Nephron progenitor cell (in vitro differentiated cells): ENCODE data around the gene PGAM5.

ENCODE experiments used
- DNase-seq: peaks from one replicate; pipeline ENCODE4 v3.0.0; 2021
- H3K27ac Mint-ChIP-seq: 2 replicates; pipeline ENCODE4 v1.8.0; 2021; ENCODE audit warnings: mild to moderate bottlenecking, moderate library complexity, mixed read lengths
- H3K27me3 Mint-ChIP-seq: 2 replicates; pipeline ENCODE4 v1.8.0; 2021; ENCODE audit warnings: mild to moderate bottlenecking, low read depth, mixed read lengths; ENCODE audit not compliant: poor library complexity
- H3K36me3 Mint-ChIP-seq: 2 replicates; pipeline ENCODE4 v1.8.0; 2021; ENCODE audit warnings: low read depth, mixed read lengths
- H3K4me1 Mint-ChIP-seq: 2 replicates; pipeline ENCODE4 v1.8.0; 2021; ENCODE audit warnings: mixed read lengths
- H3K4me3 Mint-ChIP-seq: 2 replicates; pipeline ENCODE4 v1.8.0; 2021; ENCODE audit warnings: mild to moderate bottlenecking, moderate library complexity, mixed read lengths
- H3K9me3 Mint-ChIP-seq: 2 replicates; pipeline ENCODE4 v1.8.0; 2021; ENCODE audit warnings: mild to moderate bottlenecking, moderate library complexity, mixed read lengths
- CTCF ChIP-seq: fragments of 200-600 bp; sonication (generic); IDR thresholded peaks from 2 replicates; pipeline ENCODE4 v1.5.0; 2021; ENCODE audit warnings: antibody characterized with exemption

The PGAM5 gene

GRCh38 chr12:132740652-132741051 is 30.0 kb downstream of the PGAM5 start:
- no peak for DNase-seq
- Mint-ChIP-seq H3K4me3 (no peak overlapping the region), H3K4me1 (no peaks in the 10 kb centered on the region), H3K9me3 (no peaks in the 10 kb centered on the region), H3K27ac (peak overlapping the region; percentile 90), H3K36me3 (peaks cover 89% of the 10 kb centered on the region), H3K27me3 (peaks cover 2% of the 10 kb centered on the region)
- no peak for TF ChIP-seq CTCF

DNA sequence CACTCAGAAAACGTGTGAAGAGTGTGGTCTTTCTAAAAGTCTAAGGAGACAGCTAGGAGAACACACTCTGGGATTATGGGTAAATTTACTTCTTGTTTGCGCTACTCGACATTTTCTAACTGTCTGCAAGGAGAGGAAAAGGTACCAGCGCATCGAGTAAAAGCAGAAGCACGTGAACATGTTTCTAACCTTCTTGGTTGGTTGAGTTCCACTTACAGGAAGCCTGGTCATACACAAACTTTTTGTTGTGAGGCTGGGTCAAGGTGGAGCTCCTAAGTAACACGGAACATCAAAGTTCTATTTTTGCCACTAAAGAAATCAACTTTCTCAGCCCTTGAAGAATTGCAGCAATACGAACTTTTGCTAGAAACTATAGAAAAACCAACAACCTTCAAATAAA is 31.0 kb downstream of the PGAM5 start:
- H3K27ac Mint-ChIP-seq: no peak overlapping the region
- no peaks in the 10 kb centered on the region for H3K4me1 Mint-ChIP-seq
- H3K9me3 Mint-ChIP-seq: no peaks in the 10 kb centered on the region
- H3K4me3 Mint-ChIP-seq: no peak overlapping the region
- DNase-seq: no peak
- H3K27me3 Mint-ChIP-seq: peaks cover 2% of the 10 kb centered on the region
- H3K36me3 Mint-ChIP-seq: peaks cover 89% of the 10 kb centered on the region
- TF ChIP-seq CTCF: no peak

GRCh38 chr12:132743831-132744230 is 33.2 kb downstream of the PGAM5 start:
- DNase-seq: no peak
- Mint-ChIP-seq H3K27me3 (peaks cover 2% of the 10 kb centered on the region), H3K4me3 (no peak overlapping the region), H3K36me3 (peaks cover 93% of the 10 kb centered on the region), H3K27ac (no peak overlapping the region), H3K4me1 (no peaks in the 10 kb centered on the region), H3K9me3 (no peaks in the 10 kb centered on the region)
- no peak for TF ChIP-seq CTCF

- peaks cover 2% of the 10 kb centered on the region for H3K27me3 Mint-ChIP-seq
- H3K36me3 Mint-ChIP-seq: peaks cover 77% of the 10 kb centered on the region
- no peak overlapping the region for H3K27ac Mint-ChIP-seq
- DNase-seq: no peak
- no peak for TF ChIP-seq CTCF
- no peak overlapping the region for H3K4me3 Mint-ChIP-seq
- H3K9me3 Mint-ChIP-seq: no peaks in the 10 kb centered on the region
- H3K4me1 Mint-ChIP-seq: no peaks in the 10 kb centered on the region
These were observed 36.0 kb downstream of the PGAM5 start for GRCh38 chr12:132746613-132747012.

- H3K27ac Mint-ChIP-seq: no peak overlapping the region
- no peak overlapping the region for H3K4me3 Mint-ChIP-seq
- no peaks in the 10 kb centered on the region for H3K4me1 Mint-ChIP-seq
- DNase-seq: no peak
- peaks cover 2% of the 10 kb centered on the region for H3K27me3 Mint-ChIP-seq
- H3K36me3 Mint-ChIP-seq: peaks cover 77% of the 10 kb centered on the region
- H3K9me3 Mint-ChIP-seq: no peaks in the 10 kb centered on the region
- TF ChIP-seq CTCF: no peak
These were observed 36.8 kb downstream of the PGAM5 start for GRCh38 chr12:132747395-132747794.

- Mint-ChIP-seq H3K9me3 (no peaks in the 10 kb centered on the region), H3K27me3 (peaks cover 2% of the 10 kb centered on the region), H3K36me3 (peaks cover 77% of the 10 kb centered on the region), H3K27ac (no peak overlapping the region), H3K4me3 (no peak overlapping the region), H3K4me1 (no peaks in the 10 kb centered on the region)
- DNase-seq: no peak
- no peak for TF ChIP-seq CTCF
These were observed 37.3 kb downstream of the PGAM5 start for GRCh38 chr12:132747896-132748295.
